ENCODE results near the gene FBH1.

Gene FBH1

GRCh38 chr10:5894873-5895272 is 4.8 kb downstream of the FBH1 start:
- Histone ChIP-seq H3K27me3 (ENCODE audit: control insufficient read depth, low read length) (no peaks in the 10 kb centered on the region), H3K27ac (ENCODE audit: low read depth, low read length) (no peak overlapping the region), H3K4me1 (ENCODE audit: control insufficient read depth, low read length) (peaks cover 27% of the 10 kb centered on the region), H3K36me3 (ENCODE audit: control insufficient read depth, low read length) (peaks cover 44% of the 10 kb centered on the region), H4K20me1 (ENCODE audit: control insufficient read depth, insufficient read depth, low read depth, low read length) (peaks cover 4% of the 10 kb centered on the region; the same call in 1 of the 2 replicates), H3K4me2 (ENCODE audit: low read length) (no peak overlapping the region), H3K9me2 (replicated peaks; ENCODE audit: control insufficient read depth, low read length) (no peaks in the 10 kb centered on the region), H3F3A (ENCODE audit: control insufficient read depth, insufficient read depth) (no peaks in the 10 kb centered on the region), H3K79me2 (ENCODE audit: control insufficient read depth, low read length) (peaks cover 75% of the 10 kb centered on the region), H3K9me3 (ENCODE audit: control insufficient read depth, insufficient read depth, low read length) (no peaks in the 10 kb centered on the region), H3K4me3 (ENCODE audit: low read length) (no peak overlapping the region)
- TF ChIP-seq CTCF (IDR thresholded peaks at IDR 0.05; ENCODE audit: low read depth, low read length, poor library complexity, severe bottlenecking), result no peak
- TF ChIP-seq EZH2phosphoT487 (IDR thresholded peaks at IDR 0.05; ENCODE audit: borderline replicate concordance, low read length), result no peak

- H3K36me3 ChIP-seq (ENCODE audit: control insufficient read depth, low read length), result peaks cover 44% of the 10 kb centered on the region
- no peaks in the 10 kb centered on the region for H3K9me3 ChIP-seq (ENCODE audit: control insufficient read depth, insufficient read depth, low read length)
- no peaks in the 10 kb centered on the region for H3K27me3 ChIP-seq (ENCODE audit: control insufficient read depth, low read length)
- peaks cover 74% of the 10 kb centered on the region for H3K79me2 ChIP-seq (ENCODE audit: control insufficient read depth, low read length)
- no peak for TF ChIP-seq EZH2phosphoT487 (IDR thresholded peaks at IDR 0.05; ENCODE audit: borderline replicate concordance, low read length)
- H3K4me1 ChIP-seq (ENCODE audit: control insufficient read depth, low read length), result peaks cover 27% of the 10 kb centered on the region
- H3K4me2 ChIP-seq (ENCODE audit: low read length), result peak overlapping the region; percentile 22; the same call in 1 of the 2 replicates
- peaks cover 4% of the 10 kb centered on the region; the same call in 1 of the 2 replicates for H4K20me1 ChIP-seq (ENCODE audit: control insufficient read depth, insufficient read depth, low read depth, low read length)
- no peaks in the 10 kb centered on the region for H3K9me2 ChIP-seq (replicated peaks; ENCODE audit: control insufficient read depth, low read length)
- H3K27ac ChIP-seq (ENCODE audit: low read depth, low read length), result 0 out of 2 replicates have a peak overlapping the region, but pooled peaks have one; percentile 34
- no peaks in the 10 kb centered on the region for H3F3A ChIP-seq (ENCODE audit: control insufficient read depth, insufficient read depth)
- no peak overlapping the region for H3K4me3 ChIP-seq (ENCODE audit: low read length)
These were observed 5.3 kb downstream of the FBH1 start for GRCh38 chr10:5895365-5895764.

GRCh38 chr10:5895804-5896203 is 5.8 kb downstream of the FBH1 start:
- peak overlapping the region; percentile 34 for H3K27ac ChIP-seq (ENCODE audit: low read depth, low read length)
- no peak overlapping the region for H3K4me3 ChIP-seq (ENCODE audit: low read length)
- peaks cover 44% of the 10 kb centered on the region for H3K36me3 ChIP-seq (ENCODE audit: control insufficient read depth, low read length)
- peaks cover 4% of the 10 kb centered on the region; the same call in 1 of the 2 replicates for H4K20me1 ChIP-seq (ENCODE audit: control insufficient read depth, insufficient read depth, low read depth, low read length)
- TF ChIP-seq EZH2phosphoT487 (IDR thresholded peaks at IDR 0.05; ENCODE audit: borderline replicate concordance, low read length) (no peak), CTCF (IDR thresholded peaks at IDR 0.05; ENCODE audit: low read depth, low read length, poor library complexity, severe bottlenecking) (no peak)
- no peaks in the 10 kb centered on the region for H3F3A ChIP-seq (ENCODE audit: control insufficient read depth, insufficient read depth)
- H3K4me1 ChIP-seq (ENCODE audit: control insufficient read depth, low read length), result peaks cover 25% of the 10 kb centered on the region
- H3K27me3 ChIP-seq (ENCODE audit: control insufficient read depth, low read length), result no peaks in the 10 kb centered on the region
- no peaks in the 10 kb centered on the region for H3K9me3 ChIP-seq (ENCODE audit: control insufficient read depth, insufficient read depth, low read length)
- H3K9me2 ChIP-seq (replicated peaks; ENCODE audit: control insufficient read depth, low read length), result no peaks in the 10 kb centered on the region
- H3K4me2 ChIP-seq (ENCODE audit: low read length), result peak overlapping the region; percentile 22; the same call in 1 of the 2 replicates
- H3K79me2 ChIP-seq (ENCODE audit: control insufficient read depth, low read length), result peaks cover 70% of the 10 kb centered on the region

GRCh38 chr10:5896208-5897052 is 6.4 kb downstream of the FBH1 start:
- H3K27me3 ChIP-seq (ENCODE audit: control insufficient read depth, low read length), result no peaks in the 10 kb centered on the region
- H3K36me3 ChIP-seq (ENCODE audit: control insufficient read depth, low read length), result peaks cover 44% of the 10 kb centered on the region
- H3K4me2 ChIP-seq (ENCODE audit: low read length), result peak overlapping the region; percentile 22; the same call in 1 of the 2 replicates
- H3K9me2 ChIP-seq (replicated peaks; ENCODE audit: control insufficient read depth, low read length), result no peaks in the 10 kb centered on the region
- H3K4me1 ChIP-seq (ENCODE audit: control insufficient read depth, low read length), result peaks cover 19% of the 10 kb centered on the region
- H3K27ac ChIP-seq (ENCODE audit: low read depth, low read length), result peak overlapping the region; percentile 34
- no peaks in the 10 kb centered on the region for H3F3A ChIP-seq (ENCODE audit: control insufficient read depth, insufficient read depth)
- peaks cover 4% of the 10 kb centered on the region; the same call in 1 of the 2 replicates for H4K20me1 ChIP-seq (ENCODE audit: control insufficient read depth, insufficient read depth, low read depth, low read length)
- H3K79me2 ChIP-seq (ENCODE audit: control insufficient read depth, low read length), result peaks cover 64% of the 10 kb centered on the region
- TF ChIP-seq CTCF (IDR thresholded peaks at IDR 0.05; ENCODE audit: low read depth, low read length, poor library complexity, severe bottlenecking), result no peak
- no peak for TF ChIP-seq EZH2phosphoT487 (IDR thresholded peaks at IDR 0.05; ENCODE audit: borderline replicate concordance, low read length)
- no peak overlapping the region for H3K4me3 ChIP-seq (ENCODE audit: low read length)
- no peaks in the 10 kb centered on the region for H3K9me3 ChIP-seq (ENCODE audit: control insufficient read depth, insufficient read depth, low read length)

Data from DOHH2 (cell line).